GM10248 (cell line): Measurements from ENCODE around the gene UBA7.
A peak's percentile ranks its signal among the peaks of the same experiment; 100 is the strongest.

ENCODE experiments used
- CTCF ChIA-PET: fragments of 300-600 bp; sonication (Branson Sonifier 250); formaldehyde crosslinking; extraction: SDS; loops from one replicate; lab custom pipeline; 2021; ENCODE audit warnings: antibody characterized with exemption; lab: Yijun Ruan, JAX
- POLR2A ChIA-PET: fragments of 350-650 bp; sonication (Branson Sonifier 250); formaldehyde crosslinking; extraction: SDS; loops from one replicate; lab custom pipeline; 2020; ENCODE audit warnings: antibody characterized with exemption; lab: Yijun Ruan, JAX
- DNase-seq: peaks from one replicate; pipeline ENCODE4 v3.0.0; 2012; ENCODE audit errors: extremely low spot score
- TF ChIP-seq, protein P1 (sequence below): IDR thresholded peaks from 2 replicates; pipeline ENCODE4 v1.5.1; 2012; ENCODE audit warnings: mild to moderate bottlenecking, low read depth; ENCODE audit errors: extremely low read depth, missing control alignments, control extremely low read depth

The UBA7 gene

GRCh38 chr3:49806850-49807249, 6.9 kb downstream of the UBA7 start:
- POLR2A ChIA-PET = no interaction called here
- DNase-seq = no peak
- CTCF ChIA-PET = interaction anchor here (25.2 kb wide), 1 partner anchor 30 kb away, joined by 558 read pairs; no protein-coding TSS in a partner anchor
- TF ChIP-seq, protein P1, sequence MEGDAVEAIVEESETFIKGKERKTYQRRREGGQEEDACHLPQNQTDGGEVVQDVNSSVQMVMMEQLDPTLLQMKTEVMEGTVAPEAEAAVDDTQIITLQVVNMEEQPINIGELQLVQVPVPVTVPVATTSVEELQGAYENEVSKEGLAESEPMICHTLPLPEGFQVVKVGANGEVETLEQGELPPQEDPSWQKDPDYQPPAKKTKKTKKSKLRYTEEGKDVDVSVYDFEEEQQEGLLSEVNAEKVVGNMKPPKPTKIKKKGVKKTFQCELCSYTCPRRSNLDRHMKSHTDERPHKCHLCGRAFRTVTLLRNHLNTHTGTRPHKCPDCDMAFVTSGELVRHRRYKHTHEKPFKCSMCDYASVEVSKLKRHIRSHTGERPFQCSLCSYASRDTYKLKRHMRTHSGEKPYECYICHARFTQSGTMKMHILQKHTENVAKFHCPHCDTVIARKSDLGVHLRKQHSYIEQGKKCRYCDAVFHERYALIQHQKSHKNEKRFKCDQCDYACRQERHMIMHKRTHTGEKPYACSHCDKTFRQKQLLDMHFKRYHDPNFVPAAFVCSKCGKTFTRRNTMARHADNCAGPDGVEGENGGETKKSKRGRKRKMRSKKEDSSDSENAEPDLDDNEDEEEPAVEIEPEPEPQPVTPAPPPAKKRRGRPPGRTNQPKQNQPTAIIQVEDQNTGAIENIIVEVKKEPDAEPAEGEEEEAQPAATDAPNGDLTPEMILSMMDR = no peak

- TF ChIP-seq, protein P1 = no peak
- peak; percentile 57 for DNase-seq
- POLR2A ChIA-PET = interaction anchor here (0.5 to 1.0 kb wide), 3 partner anchors 8 to 290 kb away, joined by 3 to 5 read pairs (median 4); partner anchors contain the start of gene UBA7
- CTCF ChIA-PET = interaction anchor here (1.0 to 25.2 kb wide), 3 partner anchors 7 to 30 kb away, joined by 3 to 558 read pairs (median 6); partner anchors contain the start of gene UBA7
Observed at GRCh38 chr3:49805897-49806701, 7.7 kb downstream of the UBA7 start.

GRCh38 chr3:49805367-49805782, 8.4 kb downstream of the UBA7 start:
- CTCF ChIA-PET = interaction anchor here (1.0 to 25.2 kb wide), 5 partner anchors 8 to 265 kb away, joined by 3 to 558 read pairs (median 6); partner anchors contain the start of gene UBA7

DNA sequence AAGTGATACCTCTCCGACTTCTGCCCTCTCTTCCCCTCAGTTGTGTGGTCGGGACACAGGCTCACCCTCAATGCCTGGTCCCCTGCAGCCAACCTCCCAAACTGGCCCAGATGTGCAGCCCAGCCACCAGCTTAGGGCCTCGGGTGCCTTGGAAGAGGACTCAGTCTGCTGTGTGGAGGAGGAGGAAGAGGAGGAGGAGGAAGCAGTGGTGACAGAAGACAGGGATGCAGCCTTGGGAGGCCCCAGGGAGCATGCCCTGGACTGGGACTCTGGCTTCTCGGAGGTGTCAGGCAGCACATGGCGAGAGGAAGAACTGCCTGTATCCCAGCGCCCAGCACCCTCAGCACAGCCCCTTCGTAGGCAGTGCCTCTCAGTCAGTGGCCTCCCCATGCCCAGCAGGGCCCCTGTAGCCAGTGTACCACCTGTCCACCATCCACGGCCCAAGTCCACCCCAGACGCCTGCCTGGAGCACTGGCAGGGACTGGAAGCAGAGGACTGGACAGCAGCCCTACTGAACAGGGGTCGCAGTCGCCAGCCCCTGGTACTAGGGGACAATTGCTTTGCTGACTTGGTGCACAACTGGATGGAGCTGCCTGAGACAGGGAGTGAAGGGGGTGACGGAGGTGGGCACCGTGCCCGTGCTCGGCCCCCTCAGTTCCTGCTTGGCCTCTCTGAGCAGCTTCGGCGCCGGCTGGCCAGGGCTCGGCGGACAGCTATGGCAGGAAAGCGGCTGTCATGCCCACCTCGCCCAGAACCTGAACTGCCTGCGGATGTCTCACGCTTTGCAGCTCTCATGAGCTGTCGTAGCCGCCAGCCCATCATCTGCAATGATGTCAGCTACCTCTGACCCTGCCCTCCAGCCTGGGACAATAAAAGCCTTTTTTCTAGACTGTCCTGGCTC, 9.4 kb downstream of the UBA7 start:
- ChIA-PET POLR2A (interaction anchor here (1.1 to 1.6 kb wide), 3 partner anchors 9 to 23 kb away, joined by 3 to 8 read pairs (median 6); partner anchors contain the start of genes IP6K1 and UBA7), CTCF (interaction anchor here (1.3 to 25.2 kb wide), 10 partner anchors 9 to 265 kb away, joined by 3 to 558 read pairs (median 14); partner anchors contain the start of genes IP6K1 and UBA7)
- no peak for DNase-seq
- TF ChIP-seq, protein P1 = no peak

More at GRCh38 chr3:49805367-49805782, 8.4 kb downstream of the UBA7 start:
- DNase-seq = no peak
- TF ChIP-seq, protein P1 = no peak
- POLR2A ChIA-PET = interaction anchor here (0.7 to 1.1 kb wide), 3 partner anchors 8 to 187 kb away, joined by 3 to 4 read pairs (median 3); partner anchors contain the start of gene UBA7

DNA sequence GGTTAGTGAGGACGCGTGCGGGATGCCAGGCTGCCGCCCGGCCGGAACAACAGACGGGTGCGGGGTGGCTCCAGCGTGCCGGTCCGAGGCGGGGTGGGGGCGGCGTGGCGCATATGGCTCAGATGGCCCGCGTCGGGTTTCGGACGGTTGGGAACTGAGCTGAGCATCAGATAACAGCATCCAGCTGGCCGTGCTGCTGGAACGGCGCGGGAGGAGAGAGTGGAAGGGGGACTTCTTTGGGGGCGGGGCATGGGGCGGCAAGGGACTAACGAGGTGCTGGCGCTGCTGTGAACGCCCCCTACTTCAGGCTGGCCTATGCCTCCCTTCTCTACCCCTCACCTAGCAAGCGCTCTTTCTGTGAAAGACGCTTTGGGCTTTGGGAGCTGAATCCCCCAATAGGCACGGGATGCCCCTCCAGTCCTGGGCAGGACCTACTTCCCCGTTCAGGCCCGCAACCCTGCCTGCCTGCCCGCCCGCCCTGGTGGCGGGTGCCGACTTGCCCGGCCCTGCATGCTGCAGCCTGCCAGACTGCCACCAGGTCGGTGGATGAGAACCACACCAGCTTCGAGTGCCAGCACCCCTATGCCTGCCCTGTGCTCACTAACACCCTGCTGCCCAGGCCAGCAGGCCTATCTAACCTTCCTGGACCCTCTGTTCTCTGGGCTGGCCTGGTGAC, 10.2 kb downstream of the UBA7 start:
- DNase-seq = peak; percentile 48
- ChIA-PET CTCF (interaction anchor here (0.6 to 25.2 kb wide), 34 partner anchors 9 to 503 kb away, joined by 3 to 558 read pairs (median 4); partner anchors contain the start of genes AMIGO3, IP6K1, MON1A and RBM6), POLR2A (interaction anchor here (0.6 to 1.6 kb wide), 8 partner anchors 10 to 408 kb away, joined by 3 to 8 read pairs (median 4); partner anchors contain the start of genes IP6K1 and UBA7)
- TF ChIP-seq, protein P1 = no peak
